GM19468 (cell line): ENCODE data around the gene GPANK1.

ENCODE experiments used
- ATAC-seq: cut with Tn5 transposase; IDR thresholded peaks from one replicate; pipeline ENCODE4 v1.9.1; 2021; ENCODE audit warnings: mild to moderate bottlenecking, moderate library complexity, moderate number of reproducible peaks; ENCODE audit not compliant: unreplicated experiment; ENCODE audit errors: extremely low read depth

Gene GPANK1

GRCh38 chr6:31643818-31644454 lies 20.9 kb downstream of the GPANK1 start:
- ATAC-seq, result no peak

GRCh38 chr6:31642798-31643570 lies 21.8 kb downstream of the GPANK1 start:
- ATAC-seq, result no peak

DNA sequence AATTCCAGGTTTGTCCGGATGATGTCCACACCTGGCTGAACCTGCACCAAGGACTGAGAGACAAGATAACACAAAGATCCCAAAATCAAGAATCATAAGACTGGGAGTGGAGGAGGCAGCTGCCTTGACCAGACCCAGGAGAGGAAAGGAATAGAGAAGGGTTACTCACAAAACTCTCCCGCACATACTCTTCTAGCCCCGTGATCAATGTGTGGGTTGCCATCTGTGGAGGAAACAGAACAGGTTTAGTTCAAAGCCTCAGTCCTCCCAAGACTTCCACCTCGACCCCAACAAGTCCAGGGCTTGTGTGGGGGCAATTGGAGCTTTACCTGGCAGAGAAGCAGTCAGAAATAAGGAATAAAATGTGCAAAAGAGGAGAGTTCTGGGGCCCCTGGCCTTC lies 23.4 kb downstream of the GPANK1 start:
- no peak for ATAC-seq

GRCh38 chr6:31640612-31641011 lies 24.2 kb downstream of the GPANK1 start:
- no peak for ATAC-seq

- no peak for ATAC-seq
Measured at GRCh38 chr6:31639449-31639861, 25.3 kb downstream of the GPANK1 start.

DNA sequence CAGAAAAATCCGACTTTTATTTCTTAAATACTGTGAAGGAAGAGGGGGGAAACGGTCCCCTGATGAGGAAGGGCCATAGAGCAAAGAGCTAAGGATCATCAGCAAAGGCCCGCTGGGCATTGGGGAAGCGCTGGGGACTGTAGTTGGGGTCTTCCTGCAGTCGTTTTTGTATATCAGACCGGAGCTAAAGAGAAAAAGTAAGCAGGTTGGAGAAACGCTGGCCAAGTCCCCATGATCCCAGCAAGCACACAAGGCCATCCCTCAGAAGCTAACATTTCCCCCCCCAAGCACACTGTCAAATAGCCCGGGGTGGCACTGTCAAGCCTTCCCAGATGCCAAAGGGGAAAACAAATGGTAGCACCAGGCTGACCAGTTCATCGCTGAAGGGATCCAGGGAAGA lies 25.8 kb downstream of the GPANK1 start:
- ATAC-seq, result no peak

DNA sequence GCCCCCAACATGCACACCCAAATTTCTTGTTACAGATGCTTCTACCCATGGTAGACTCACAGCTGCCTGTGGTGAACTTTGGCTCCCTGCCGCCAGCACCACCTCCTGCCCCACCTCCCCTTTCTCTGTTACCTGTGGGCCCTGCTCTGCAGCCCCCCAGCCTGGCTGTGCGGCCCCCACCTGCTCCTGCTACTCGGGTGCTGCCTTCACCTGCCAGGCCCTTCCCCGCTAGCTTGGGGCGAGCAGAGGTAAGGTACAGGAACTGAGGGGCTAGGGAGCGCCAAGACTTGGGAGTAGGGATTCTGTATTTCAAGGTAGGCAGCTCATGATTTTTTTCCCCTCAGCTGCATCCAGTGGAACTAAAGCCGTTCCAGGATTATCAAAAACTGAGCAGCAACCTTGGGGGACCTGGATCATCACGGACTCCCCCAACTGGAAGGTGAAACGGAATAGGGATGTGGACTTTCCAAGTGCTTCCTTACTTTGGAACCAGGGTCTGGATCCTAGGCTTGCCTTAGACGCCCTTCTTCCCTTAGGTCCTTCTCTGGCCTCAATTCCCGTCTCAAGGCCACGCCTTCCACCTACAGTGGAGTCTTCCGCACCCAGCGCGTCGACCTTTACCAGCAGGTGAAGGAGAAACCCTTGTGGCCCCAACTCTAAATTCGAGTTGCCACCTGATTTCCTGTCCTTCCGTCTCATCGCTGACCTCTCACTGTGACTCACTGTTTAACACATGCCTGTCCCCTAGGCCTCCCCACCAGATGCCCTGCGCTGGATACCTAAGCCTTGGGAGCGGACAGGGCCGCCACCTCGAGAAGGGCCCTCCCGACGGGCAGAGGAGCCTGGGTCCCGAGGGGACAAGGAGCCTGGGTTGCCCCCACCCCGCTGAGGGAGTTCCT lies 27.9 kb downstream of the GPANK1 start:
- ATAC-seq, result no peak

DNA sequence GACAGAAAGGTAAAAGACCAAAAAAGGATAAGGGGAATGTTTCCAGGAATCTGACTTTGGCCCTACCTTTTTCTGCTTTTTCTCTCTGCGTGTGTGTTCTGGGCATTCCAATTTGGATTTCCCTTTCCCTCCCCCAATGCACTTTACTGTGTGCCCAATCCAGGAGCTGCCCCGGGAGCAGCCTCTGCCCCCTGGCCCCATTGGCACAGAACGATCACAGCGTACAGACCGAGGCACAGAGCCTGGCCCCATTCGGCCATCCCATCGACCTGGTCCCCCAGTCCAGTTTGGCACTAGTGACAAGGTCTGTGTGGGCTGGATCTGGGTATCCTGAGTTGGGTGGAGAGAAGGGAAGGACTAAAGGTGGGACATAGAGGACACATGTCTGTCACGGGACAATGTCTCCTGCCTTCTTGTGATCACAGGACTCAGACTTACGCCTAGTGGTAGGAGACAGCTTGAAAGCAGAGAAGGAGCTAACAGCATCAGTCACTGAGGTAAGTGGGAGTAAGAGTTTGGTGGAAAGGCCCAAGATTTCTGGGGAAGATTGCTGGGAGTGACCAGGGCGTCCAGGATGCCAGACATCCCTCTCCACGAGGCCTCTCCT lies 29.7 kb downstream of the GPANK1 start:
- no peak for ATAC-seq

GRCh38 chr6:31634131-31634530 lies 30.7 kb downstream of the GPANK1 start:
- no peak for ATAC-seq

DNA sequence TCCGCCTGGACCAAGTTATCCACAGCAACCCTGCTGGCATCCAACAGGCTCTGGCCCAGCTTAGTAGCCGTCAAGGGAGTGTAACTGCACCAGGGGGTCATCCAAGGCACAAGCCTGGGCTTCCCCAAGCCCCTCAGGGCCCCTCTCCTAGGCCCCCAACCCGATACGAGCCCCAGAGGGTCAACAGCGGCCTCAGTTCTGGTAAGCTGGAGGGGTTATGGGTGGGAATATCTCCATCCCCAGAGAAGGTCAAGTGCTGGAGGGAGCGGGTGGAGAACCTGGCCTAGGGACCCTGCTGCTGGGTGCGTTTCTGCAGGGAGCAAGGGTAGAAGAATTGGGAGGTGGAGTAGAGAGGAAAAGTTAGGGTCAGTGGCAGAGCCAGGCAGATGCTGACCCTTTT lies 31.4 kb downstream of the GPANK1 start:
- no peak for ATAC-seq

DNA sequence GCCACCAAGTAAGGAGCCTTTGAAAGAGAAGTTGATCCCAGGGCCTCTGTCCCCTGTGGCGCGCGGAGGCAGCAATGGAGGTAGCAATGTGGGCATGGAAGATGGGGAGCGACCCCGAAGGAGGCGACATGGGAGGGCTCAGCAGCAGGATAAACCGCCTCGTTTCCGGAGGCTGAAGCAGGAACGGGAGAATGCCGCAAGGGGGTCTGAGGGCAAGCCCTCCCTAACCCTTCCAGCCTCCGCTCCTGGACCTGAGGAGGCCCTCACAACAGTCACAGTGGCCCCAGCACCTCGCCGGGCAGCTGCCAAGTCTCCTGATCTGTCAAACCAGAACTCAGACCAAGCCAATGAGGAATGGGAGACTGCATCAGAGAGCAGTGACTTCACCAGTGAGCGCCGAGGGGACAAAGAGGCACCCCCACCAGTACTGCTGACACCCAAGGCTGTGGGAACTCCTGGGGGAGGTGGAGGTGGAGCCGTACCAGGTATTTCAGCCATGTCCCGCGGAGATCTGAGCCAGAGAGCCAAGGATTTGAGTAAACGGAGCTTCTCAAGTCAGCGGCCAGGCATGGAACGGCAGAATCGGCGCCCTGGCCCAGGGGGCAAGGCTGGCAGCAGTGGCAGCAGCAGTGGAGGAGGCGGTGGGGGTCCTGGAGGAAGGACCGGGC lies 32.4 kb downstream of the GPANK1 start:
- no peak for ATAC-seq

GRCh38 chr6:31631681-31632278 lies 33.0 kb downstream of the GPANK1 start:
- ATAC-seq, result no peak

GRCh38 chr6:31631209-31631608 lies 33.6 kb downstream of the GPANK1 start:
- ATAC-seq, result no peak

- ATAC-seq, result no peak
Measured at GRCh38 chr6:31630177-31630934, 34.4 kb downstream of the GPANK1 start.

GRCh38 chr6:31629014-31629413 lies 35.8 kb downstream of the GPANK1 start:
- ATAC-seq, result no peak

GRCh38 chr6:31627690-31628287 lies 37.0 kb downstream of the GPANK1 start:
- ATAC-seq, result no peak

DNA sequence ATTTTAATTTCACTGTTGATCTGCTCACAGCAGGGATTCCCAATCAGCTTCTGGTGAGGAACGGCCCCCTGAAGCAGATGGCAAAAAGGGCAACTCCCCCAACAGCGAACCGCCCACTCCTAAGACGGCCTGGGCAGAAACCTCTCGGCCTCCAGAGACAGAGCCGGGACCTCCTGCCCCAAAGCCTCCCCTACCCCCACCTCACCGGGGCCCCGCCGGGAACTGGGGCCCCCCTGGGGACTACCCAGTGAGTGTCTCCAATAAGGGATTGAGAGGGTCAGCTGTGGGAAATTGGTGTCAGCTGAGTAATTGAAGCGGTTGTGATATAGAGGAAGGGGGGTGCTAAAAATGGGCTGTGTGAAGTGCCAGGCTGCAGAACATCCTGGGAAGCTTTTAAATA lies 37.8 kb downstream of the GPANK1 start:
- no peak for ATAC-seq

DNA sequence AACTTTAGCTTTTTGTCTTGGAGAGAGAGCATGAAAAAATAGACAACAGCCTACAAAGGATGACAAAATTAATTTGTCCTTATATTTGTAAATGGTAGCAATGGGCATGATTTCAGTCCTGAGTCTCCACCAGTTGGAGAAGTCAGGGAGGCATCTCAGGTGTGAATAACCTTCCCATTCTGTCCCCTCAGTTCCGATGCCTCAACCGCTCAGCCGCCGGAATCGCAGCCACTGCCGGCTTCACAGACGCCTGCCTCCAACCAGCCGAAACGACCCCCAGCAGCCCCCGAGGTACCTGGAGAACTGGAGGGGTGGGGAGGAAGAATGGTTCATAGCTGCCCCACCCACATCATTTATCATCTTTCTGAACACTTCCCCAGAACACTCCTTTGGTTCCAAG lies 40.7 kb downstream of the GPANK1 start:
- ATAC-seq, result no peak
